ENCODE data around the gene MEGF11.
"Not testable (repeated sequence)": the region's sequence is repeated elsewhere in the genome, so short reads cannot be mapped to it uniquely, and the experiment has no call there.

MEGF11 gene

GRCh38 chr15:65871886-65872285, 381.7 kb downstream of the MEGF11 start:
- not testable (repeated sequence) for DNase-seq

DNA sequence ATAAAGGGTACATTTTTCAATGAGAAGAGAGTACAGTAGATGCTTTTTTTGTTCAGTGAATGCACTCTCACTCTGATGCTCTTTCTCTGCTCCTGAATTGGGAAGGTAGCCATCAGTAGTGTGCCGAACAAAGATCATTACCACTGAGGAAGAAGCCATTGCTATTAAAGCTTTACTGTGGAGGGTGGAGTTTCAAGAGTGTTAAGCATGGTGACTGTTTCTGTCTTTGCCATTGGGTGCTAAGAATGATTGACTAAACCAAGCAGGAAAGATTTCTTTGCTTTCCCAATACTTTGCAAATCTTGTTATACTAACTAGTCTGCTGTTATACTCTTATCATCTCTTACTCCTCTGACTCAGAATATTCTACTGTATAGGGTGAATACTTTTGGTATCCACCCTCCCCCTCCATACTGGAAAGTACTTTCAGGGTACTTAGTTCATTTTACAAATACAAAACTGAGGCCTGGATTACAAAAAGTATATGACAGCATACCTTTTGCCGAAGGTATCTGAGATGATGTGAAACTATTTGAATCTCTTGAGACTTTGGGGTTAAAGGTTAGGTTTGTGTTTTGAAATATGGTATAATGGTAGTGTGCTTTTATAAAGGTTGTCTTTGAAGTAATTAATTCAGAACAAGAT, 382.5 kb downstream of the MEGF11 start:
- peak; percentile 28 to 64 (median 42) for DNase-seq

- DNase-seq = peak; percentile 5 to 40 (median 28)
Measured at GRCh38 chr15:65869954-65870871, 383.3 kb downstream of the MEGF11 start.

GRCh38 chr15:65869126-65869953, 384.2 kb downstream of the MEGF11 start, which contains the start of gene RAB11A:
Gene RAB11A, plus strand, starts transcription at chr15:65869491. Its CDS starts 95 bp downstream, at chr15:65869586.
- DNase-seq = peak; percentile 97 to 99 (median 98)

GRCh38 chr15:65868546-65869125, 384.9 kb downstream of the MEGF11 start:
- no peak for DNase-seq

- not testable (repeated sequence) for DNase-seq
Measured at GRCh38 chr15:65867933-65868332, 385.6 kb downstream of the MEGF11 start.

GRCh38 chr15:65867244-65867643, 386.3 kb downstream of the MEGF11 start:
- peak in 1 of 4 experiments; percentile 8 for DNase-seq

DNA sequence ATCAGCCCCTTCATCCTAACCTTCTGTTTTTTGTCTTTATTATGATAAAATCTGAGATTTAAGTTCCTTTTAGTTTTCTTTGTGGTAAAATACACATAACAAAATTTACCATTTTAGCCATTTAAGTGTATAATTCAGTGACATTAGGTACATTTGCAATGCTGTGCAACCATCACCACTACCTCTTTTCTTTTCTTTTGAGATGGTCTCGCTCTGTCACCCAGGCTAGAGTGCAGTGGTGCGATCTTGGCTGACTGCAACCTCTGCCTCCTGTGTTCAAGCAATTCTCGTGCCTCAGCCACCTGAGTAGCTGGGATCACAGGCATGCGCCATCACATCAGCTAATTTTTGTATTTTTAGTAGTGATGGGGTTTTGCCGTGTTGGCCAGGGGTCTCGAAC, 390.4 kb downstream of the MEGF11 start:
- DNase-seq = no peak

GRCh38 chr15:65862682-65863081, 390.9 kb downstream of the MEGF11 start:
- DNase-seq = peak; percentile 73 to 81 (median 78)

DNA sequence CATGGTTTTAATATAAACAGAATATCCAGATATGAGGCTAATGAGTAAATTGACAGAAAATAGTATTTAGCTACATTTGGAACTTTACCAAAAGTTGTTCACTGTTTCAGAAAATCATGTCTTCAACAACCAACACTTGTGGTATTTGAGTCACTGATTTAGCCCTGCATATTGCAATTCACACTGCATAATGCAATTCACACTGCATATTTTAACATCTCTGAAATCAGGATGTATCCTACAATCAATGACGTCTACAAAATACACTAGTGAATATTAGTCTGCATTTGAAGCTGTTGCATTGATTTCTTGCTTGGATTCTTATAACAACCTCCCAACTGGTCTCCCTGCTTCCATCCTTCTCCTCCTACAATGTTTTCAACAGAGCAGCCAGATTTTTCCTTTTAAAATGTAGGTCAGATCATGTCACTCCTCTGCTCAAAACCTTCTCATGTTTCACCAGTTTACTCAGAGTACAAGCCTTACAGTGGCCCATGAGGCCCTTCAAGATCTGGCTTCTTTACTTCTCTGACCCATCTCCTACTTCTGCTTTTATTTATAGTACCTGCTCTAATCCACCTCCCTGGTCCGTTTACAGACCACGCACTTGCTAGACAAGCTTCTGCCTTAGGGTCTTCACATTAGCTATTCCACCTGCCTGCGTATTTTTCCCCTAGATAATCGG, 395.7 kb downstream of the MEGF11 start:
- DNase-seq = no peak

GRCh38 chr15:65856821-65857455, 396.6 kb downstream of the MEGF11 start:
- DNase-seq = peak; percentile 75 to 89 (median 84)

DNA sequence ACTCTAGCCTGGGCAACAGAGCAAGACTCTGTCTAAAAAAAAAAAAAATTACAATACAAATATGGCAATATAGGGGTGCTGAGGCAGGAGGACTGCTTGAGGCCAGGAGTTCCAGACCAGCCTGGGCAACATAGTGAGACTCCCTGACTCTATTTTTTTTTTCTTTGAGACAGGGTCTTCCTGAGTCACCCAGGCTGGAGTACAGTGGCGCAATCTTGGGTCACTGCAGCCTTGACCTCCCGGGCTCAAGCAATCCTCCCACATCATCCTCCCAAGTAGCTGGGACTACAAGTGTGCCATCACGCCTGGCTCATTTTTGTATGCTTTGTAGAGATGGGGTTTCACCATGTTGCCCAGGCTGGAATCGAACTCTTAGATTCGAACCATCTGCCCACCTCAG, 401.6 kb downstream of the MEGF11 start:
- peak in 3 of 4 experiments; percentile 16 to 34 (median 27) for DNase-seq

- DNase-seq = no peak
Measured at GRCh38 chr15:65847989-65848388, 405.6 kb downstream of the MEGF11 start.

- DNase-seq = no peak
Measured at GRCh38 chr15:65845826-65846519, 407.6 kb downstream of the MEGF11 start.

Data from suppressor macrophage (primary cell).